Measurements from ENCODE around the gene MAPK13. TPM values are rescaled to one million over a fixed set of nuclear protein-coding genes. Genes with fewer than 3 reads are reported as not detected.

MAPK13 gene
- total and polyA plus RNA-seq, 2 donors (not counting 1 experiment from before 2014, with no cell fraction given): 20.6 to 34.8 TPM

- 98% methylated on average over 3 of the region's 4 CpGs for WGBS (ENCODE audit: insufficient coverage)
- Histone ChIP-seq H3K4me1 (ENCODE audit: control insufficient read depth in 2 of 2, insufficient read depth in 2 of 2, low read length in 2 of 2) (peaks cover 31 to 45% of the 10 kb centered on the region in 2 donors), H4K20me1 (ENCODE audit: control insufficient read depth, insufficient read depth, low read length, poor library complexity, severe bottlenecking) (no peaks in the 10 kb centered on the region), H3K4me3 (ENCODE audit: control extremely low read depth in 1 of 5, extremely low read depth in 1 of 5, insufficient read depth in 1 of 5, low read depth in 2 of 5, low read length in 4 of 5) (no peak overlapping the region), H2AFZ (ENCODE audit: insufficient read depth, low read depth, low read length, poor library complexity, severe bottlenecking) (no peak overlapping the region), H3K9ac (ENCODE audit: low read length) (no peak overlapping the region), H3K27ac (ENCODE audit: low read length in 2 of 2) (no peak overlapping the region), H3K27me3 (replicated peaks in 1 of 4; ENCODE audit: control extremely low read depth in 1 of 4, control insufficient read depth in 3 of 4, insufficient read depth in 4 of 4, low read length in 3 of 4) (no peaks in the 10 kb centered on the region), H3K36me3 (replicated peaks in 1 of 2; ENCODE audit: control extremely low read depth in 1 of 2, control insufficient read depth in 1 of 2, extremely low read depth in 1 of 2, insufficient read depth in 2 of 2, low read length in 1 of 2) (peaks cover 0 to 36% of the 10 kb centered on the region in 2 experiments), H3K4me2 (replicated peaks; ENCODE audit: low read depth, low read length, poor library complexity, severe bottlenecking) (no peak overlapping the region), H3K79me2 (ENCODE audit: control insufficient read depth, insufficient read depth, low read length) (peaks cover 9% of the 10 kb centered on the region), H3K9me3 (ENCODE audit: control extremely low read depth in 1 of 3, control insufficient read depth in 2 of 3, insufficient read depth in 1 of 3, low read length in 2 of 3) (no peaks in the 10 kb centered on the region)
- ChIA-PET CTCF (interaction anchor here (0.7 to 4.0 kb wide), 2 partner anchors 12 to 84 kb away, joined by 5 to 26 read pairs; no protein-coding TSS in a partner anchor), POLR2A (no interaction called here)
- intact Hi-C loops (cut with micrococcal nuclease): no loop called here
- Mint-ChIP-seq H3K4me3 (no peak overlapping the region), H3K9me3 (ENCODE audit: insufficient read depth) (no peaks in the 10 kb centered on the region), H3K27me3 (no peaks in the 10 kb centered on the region), H3K4me1 (peaks cover 56% of the 10 kb centered on the region), H3K27ac (peak overlapping the region; percentile 29)
- ATAC-seq (ENCODE audit: low read depth) (no peak), DNase-seq (no peak)
- TF ChIP-seq CTCF (IDR thresholded peaks at IDR 0.05) (no peak), EZH2 (IDR thresholded peaks at IDR 0.05; ENCODE audit: borderline replicate concordance, insufficient read depth, low read depth, low read length, poor library complexity, severe bottlenecking) (no peak)
Measured at GRCh38 chr6:36133912-36134311, 3.6 kb downstream of the MAPK13 start.

- TF ChIP-seq CTCF (IDR thresholded peaks at IDR 0.05) (no peak), EZH2 (IDR thresholded peaks at IDR 0.05; ENCODE audit: borderline replicate concordance, insufficient read depth, low read depth, low read length, poor library complexity, severe bottlenecking) (no peak)
- CTCF ChIA-PET: interaction anchor here (0.6 to 1.5 kb wide), 4 partner anchors 8 to 87 kb away, joined by 3 to 6 read pairs (median 4); no protein-coding TSS in a partner anchor
Measured at GRCh38 chr6:36135053-36135731, 4.9 kb downstream of the MAPK13 start.

More at GRCh38 chr6:36135053-36135731, 4.9 kb downstream of the MAPK13 start:
- peaks cover 9% of the 10 kb centered on the region for H3K79me2 ChIP-seq (ENCODE audit: control insufficient read depth, insufficient read depth, low read length)
- H3K27me3 ChIP-seq (replicated peaks in 1 of 4; ENCODE audit: control extremely low read depth in 1 of 4, control insufficient read depth in 3 of 4, insufficient read depth in 4 of 4, low read length in 3 of 4): no peaks in the 10 kb centered on the region
- no peaks in the 10 kb centered on the region for H3K9me3 ChIP-seq (ENCODE audit: control extremely low read depth in 1 of 3, control insufficient read depth in 2 of 3, insufficient read depth in 1 of 3, low read length in 2 of 3)
- Mint-ChIP-seq H3K4me3 (no peak overlapping the region), H3K27me3 (no peaks in the 10 kb centered on the region), H3K4me1 (peaks cover 53% of the 10 kb centered on the region), H3K27ac (peak overlapping the region; percentile 89), H3K9me3 (ENCODE audit: insufficient read depth) (no peaks in the 10 kb centered on the region)
- DNase-seq (no peak), ATAC-seq (ENCODE audit: low read depth) (no peak)
- no peak overlapping the region for H3K9ac ChIP-seq (ENCODE audit: low read length)
- intact Hi-C loops (cut with micrococcal nuclease): no loop called here
- H4K20me1 ChIP-seq (ENCODE audit: control insufficient read depth, insufficient read depth, low read length, poor library complexity, severe bottlenecking): no peaks in the 10 kb centered on the region
- H3K4me3 ChIP-seq (ENCODE audit: control extremely low read depth in 1 of 5, extremely low read depth in 1 of 5, insufficient read depth in 1 of 5, low read depth in 2 of 5, low read length in 4 of 5): no peak overlapping the region
- no peak overlapping the region for H3K27ac ChIP-seq (ENCODE audit: low read length in 2 of 2)
- peaks cover 27 to 38% of the 10 kb centered on the region in 2 donors for H3K4me1 ChIP-seq (ENCODE audit: control insufficient read depth in 2 of 2, insufficient read depth in 2 of 2, low read length in 2 of 2)
- H3K4me2 ChIP-seq (replicated peaks; ENCODE audit: low read depth, low read length, poor library complexity, severe bottlenecking): no peak overlapping the region
- no peak overlapping the region for H2AFZ ChIP-seq (ENCODE audit: insufficient read depth, low read depth, low read length, poor library complexity, severe bottlenecking)
- 98% methylated on average over 10 of the region's 13 CpGs for WGBS (ENCODE audit: insufficient coverage)
- H3K36me3 ChIP-seq (replicated peaks in 1 of 2; ENCODE audit: control extremely low read depth in 1 of 2, control insufficient read depth in 1 of 2, extremely low read depth in 1 of 2, insufficient read depth in 2 of 2, low read length in 1 of 2): peaks cover 0 to 48% of the 10 kb centered on the region in 2 experiments
- POLR2A ChIA-PET: no interaction called here
